SK-N-MC (cell line): ENCODE results near the gene LITAF.
A peak's percentile ranks its signal among the peaks of the same experiment; 100 is the strongest.

ENCODE experiments used
- DNase-seq: peaks from one replicate; pipeline ENCODE4 v3.0.0-alpha.2; 2011; ENCODE audit warnings: low read depth, low spot score
- H3K27ac ChIP-seq: fragments of 200-600 bp; sonication (generic); 2 replicates; pipeline ENCODE4 v1.5.1; 2016; ENCODE audit warnings: mixed run types
- H3K36me3 ChIP-seq: fragments of 200-600 bp; sonication (generic); 2 replicates; pipeline ENCODE4 v1.6.1; 2017; ENCODE audit warnings: antibody characterized with exemption, low read length, mixed read lengths; ENCODE audit not compliant: insufficient read depth
- H3K4me3 ChIP-seq: fragments of 200-600 bp; sonication (generic); 2 replicates; pipeline ENCODE4 v1.5.1; 2016
- H3K9ac ChIP-seq: fragments of 200-600 bp; sonication (generic); 2 replicates; pipeline ENCODE4 v1.8.0; 2017; ENCODE audit warnings: mixed run types, mixed read lengths; ENCODE audit not compliant: insufficient read length
- H3K9me3 ChIP-seq: fragments of 200-600 bp; sonication (generic); 2 replicates; pipeline ENCODE4 v1.6.1; 2017; ENCODE audit warnings: low read depth, mild to moderate bottlenecking, antibody characterized with exemption, low read length, moderate library complexity, mixed read lengths
- EZH2 ChIP-seq: fragments of 200-600 bp; sonication (generic); IDR thresholded peaks from one replicate; pipeline ENCODE4 v1.6.1; 2017; ENCODE audit warnings: antibody characterized with exemption
- FOXP2 ChIP-seq: optimal IDR thresholded peaks from 2 replicates; pipeline ENCODE3; 2011; ENCODE audit warnings: mild to moderate bottlenecking, moderate library complexity; ENCODE audit not compliant: insufficient read depth; ENCODE audit errors: extremely low read length, control extremely low read depth
- POLR2AphosphoS5 ChIP-seq: IDR thresholded peaks from 2 replicates; pipeline ENCODE4 v1.6.1; 2012; ENCODE audit warnings: mild to moderate bottlenecking, low read depth, low read length, borderline replicate concordance

The LITAF gene

GRCh38 chr16:11586856-11587642 lies at the start of gene LITAF:
TSS of gene LITAF (minus strand) at chr16:11586919. CDS start at chr16:11556730, 30,189 bp downstream.
- H3K27ac ChIP-seq, result no peak within 1 kb of the TSS
- no peaks in the 10 kb centered on the region for H3K36me3 ChIP-seq
- no peak for DNase-seq
- H3K9ac ChIP-seq, result peak within 1 kb of the TSS; percentile 29
- TF ChIP-seq FOXP2 (no peak), POLR2AphosphoS5 (no peak), EZH2 (no peak)
- no peaks in the 10 kb centered on the region for H3K9me3 ChIP-seq
- peak within 1 kb of the TSS; percentile 67 for H3K4me3 ChIP-seq

DNA sequence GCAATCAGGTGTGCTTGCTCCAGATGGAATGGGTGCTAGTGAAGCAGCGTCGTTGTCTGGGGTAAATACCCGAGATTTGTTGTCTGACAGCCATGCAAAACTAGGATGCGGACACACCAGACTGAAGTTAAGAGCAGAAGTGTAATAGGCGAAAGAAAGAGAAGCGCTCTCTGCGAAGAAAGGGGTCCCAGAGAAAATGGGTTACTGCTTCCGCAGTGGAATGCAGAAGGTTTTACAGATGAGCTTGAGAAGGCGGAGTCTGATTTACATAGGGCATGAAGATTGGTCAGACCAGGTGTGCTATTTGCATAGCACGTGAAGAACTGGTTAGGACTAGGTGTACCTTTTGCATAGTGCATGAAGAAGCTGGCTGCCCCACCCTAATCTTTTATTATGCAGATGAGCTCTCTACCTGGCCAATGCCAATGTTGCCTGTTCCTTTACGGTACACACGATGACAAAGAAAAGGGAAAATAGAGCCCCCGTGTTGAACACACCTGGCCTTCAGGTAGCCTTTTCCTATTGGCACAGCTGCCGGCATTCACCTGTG lies 49.5 kb upstream of the LITAF start:
- H3K9me3 ChIP-seq, result no peaks in the 10 kb centered on the region
- TF ChIP-seq FOXP2 (no peak), POLR2AphosphoS5 (no peak), EZH2 (no peak)
- H3K36me3 ChIP-seq, result no peaks in the 10 kb centered on the region
- no peak overlapping the region for H3K4me3 ChIP-seq
- DNase-seq, result no peak
- H3K9ac ChIP-seq, result no peak overlapping the region
- H3K27ac ChIP-seq, result no peak overlapping the region

DNA sequence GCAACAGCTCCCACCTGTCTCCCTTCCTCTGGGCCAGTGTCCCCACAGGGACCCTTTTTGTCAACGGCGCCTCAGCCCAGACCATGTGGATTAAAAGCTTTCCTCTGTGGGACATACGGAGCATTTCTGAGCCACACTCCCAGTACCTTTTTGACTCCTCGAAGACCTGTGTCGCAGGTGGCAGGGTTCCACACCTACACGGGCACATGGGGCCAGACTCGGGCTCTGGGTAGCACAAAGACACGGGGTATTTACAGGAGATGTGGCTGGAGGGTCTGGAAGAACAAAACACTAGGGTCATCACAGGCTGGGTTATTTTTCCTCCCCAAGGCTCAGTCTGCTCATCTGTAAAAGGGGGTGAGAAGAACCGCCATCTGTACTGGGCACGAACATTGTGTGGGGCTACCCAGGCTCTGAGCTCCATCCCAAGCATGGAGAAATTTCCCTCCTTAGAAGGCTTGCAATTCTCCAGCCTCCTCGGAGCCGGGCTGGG lies 49.0 kb upstream of the LITAF start:
- Histone ChIP-seq H3K9ac (no peak overlapping the region), H3K9me3 (no peaks in the 10 kb centered on the region), H3K4me3 (no peak overlapping the region), H3K36me3 (no peaks in the 10 kb centered on the region), H3K27ac (no peak overlapping the region)
- DNase-seq, result no peak
- TF ChIP-seq FOXP2, result no peak
- TF ChIP-seq POLR2AphosphoS5, result no peak
- no peak for TF ChIP-seq EZH2

- DNase-seq, result no peak
- Histone ChIP-seq H3K4me3 (no peak overlapping the region), H3K9ac (no peak overlapping the region), H3K9me3 (no peaks in the 10 kb centered on the region), H3K36me3 (no peaks in the 10 kb centered on the region), H3K27ac (no peak overlapping the region)
- TF ChIP-seq POLR2AphosphoS5, result no peak
- TF ChIP-seq FOXP2, result no peak
- TF ChIP-seq EZH2, result no peak
Observed at GRCh38 chr16:11635113-11635652, 48.5 kb upstream of the LITAF start.

DNA sequence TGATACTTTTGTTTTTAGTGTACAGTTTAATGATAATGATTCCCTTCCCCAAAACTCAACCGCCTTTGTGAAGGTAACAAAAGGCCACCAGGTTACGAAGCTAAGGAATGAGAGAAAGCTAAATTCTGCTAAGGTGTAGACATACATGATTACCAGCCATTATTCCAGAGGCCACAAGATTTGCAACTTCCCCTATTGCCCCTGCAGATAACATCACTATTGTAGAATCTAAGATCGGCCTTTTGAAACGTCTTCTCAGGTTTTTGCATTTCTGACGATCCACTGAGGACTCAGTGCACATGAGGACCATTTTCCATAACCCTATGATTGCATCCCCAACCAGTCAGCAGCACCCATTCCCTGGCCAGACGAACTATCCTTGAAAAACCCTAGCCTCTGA lies 47.6 kb upstream of the LITAF start:
- Histone ChIP-seq H3K27ac (no peak overlapping the region), H3K4me3 (no peak overlapping the region), H3K9ac (no peak overlapping the region), H3K36me3 (no peaks in the 10 kb centered on the region), H3K9me3 (no peaks in the 10 kb centered on the region)
- TF ChIP-seq POLR2AphosphoS5, result no peak
- TF ChIP-seq EZH2, result no peak
- TF ChIP-seq FOXP2, result no peak
- DNase-seq, result no peak

DNA sequence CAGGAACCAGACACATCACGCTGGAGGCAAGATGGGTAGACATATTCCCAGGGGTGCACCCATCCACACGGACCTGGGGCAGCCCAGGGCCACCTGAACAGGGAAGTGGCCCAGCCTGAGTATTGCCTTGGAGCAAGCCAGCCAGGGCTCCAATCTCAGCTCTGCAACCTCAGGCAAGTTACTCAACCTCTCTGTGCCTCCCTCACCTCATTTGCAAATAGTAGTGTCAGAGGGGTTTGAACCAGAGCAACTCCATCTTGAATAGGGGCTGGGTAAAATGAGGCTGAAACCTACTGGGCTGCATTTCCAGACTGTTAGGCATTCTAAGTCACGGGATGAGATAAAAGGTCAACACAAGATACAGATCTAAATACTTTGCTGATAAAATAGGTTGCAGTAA lies 46.4 kb upstream of the LITAF start:
- no peak for TF ChIP-seq FOXP2
- TF ChIP-seq EZH2, result no peak
- TF ChIP-seq POLR2AphosphoS5, result no peak
- H3K9me3 ChIP-seq, result no peaks in the 10 kb centered on the region
- no peak overlapping the region for H3K27ac ChIP-seq
- DNase-seq, result no peak
- H3K9ac ChIP-seq, result no peak overlapping the region
- no peak overlapping the region for H3K4me3 ChIP-seq
- H3K36me3 ChIP-seq, result no peaks in the 10 kb centered on the region

GRCh38 chr16:11632455-11632939 lies 45.8 kb upstream of the LITAF start:
- Histone ChIP-seq H3K9ac (no peak overlapping the region), H3K27ac (no peak overlapping the region), H3K9me3 (no peaks in the 10 kb centered on the region), H3K36me3 (no peaks in the 10 kb centered on the region), H3K4me3 (no peak overlapping the region)
- DNase-seq, result no peak
- TF ChIP-seq FOXP2 (no peak), POLR2AphosphoS5 (no peak)

DNA sequence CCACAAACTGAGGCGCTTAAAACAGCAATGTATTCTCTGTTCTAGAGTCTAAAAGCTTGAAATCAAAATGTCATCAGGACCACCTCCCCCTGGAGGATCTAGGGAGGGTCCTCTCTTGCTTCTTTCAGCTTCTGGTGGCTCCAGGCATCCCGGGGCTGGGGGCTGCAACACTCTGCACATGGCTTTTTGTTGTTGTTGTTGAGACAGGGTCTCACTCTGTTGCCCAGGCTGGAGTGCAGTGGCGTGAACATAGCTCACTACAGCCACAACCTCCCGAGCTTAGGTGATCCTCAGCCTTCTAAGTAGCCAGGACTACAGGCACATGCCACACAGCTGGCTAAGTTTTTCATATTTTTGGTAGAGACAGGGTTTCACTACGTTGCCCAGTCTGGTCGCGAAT lies 44.5 kb upstream of the LITAF start:
- H3K9me3 ChIP-seq, result no peaks in the 10 kb centered on the region
- H3K27ac ChIP-seq, result no peak overlapping the region
- no peak for TF ChIP-seq EZH2
- TF ChIP-seq POLR2AphosphoS5, result no peak
- TF ChIP-seq FOXP2, result no peak
- no peak overlapping the region for H3K4me3 ChIP-seq
- no peak for DNase-seq
- no peaks in the 10 kb centered on the region for H3K36me3 ChIP-seq
- no peak overlapping the region for H3K9ac ChIP-seq

GRCh38 chr16:11630768-11631056 lies 44.0 kb upstream of the LITAF start:
- Histone ChIP-seq H3K36me3 (no peaks in the 10 kb centered on the region), H3K9ac (no peak overlapping the region), H3K4me3 (no peak overlapping the region), H3K9me3 (no peaks in the 10 kb centered on the region), H3K27ac (no peak overlapping the region)
- TF ChIP-seq EZH2 (no peak), POLR2AphosphoS5 (no peak), FOXP2 (no peak)
- DNase-seq, result no peak
